HG02678 (cell line): ENCODE data around the gene CAPZA3.
"Not testable (repeated sequence)": the region's sequence is repeated elsewhere in the genome, so short reads cannot be mapped to it uniquely, and the experiment has no call there.

Source experiments
- ATAC-seq: cut with Tn5 transposase; IDR thresholded peaks from one replicate; pipeline ENCODE4 v1.9.1; 2021; ENCODE audit warnings: mild to moderate bottlenecking, moderate library complexity; ENCODE audit not compliant: unreplicated experiment

CAPZA3 gene, protein sequence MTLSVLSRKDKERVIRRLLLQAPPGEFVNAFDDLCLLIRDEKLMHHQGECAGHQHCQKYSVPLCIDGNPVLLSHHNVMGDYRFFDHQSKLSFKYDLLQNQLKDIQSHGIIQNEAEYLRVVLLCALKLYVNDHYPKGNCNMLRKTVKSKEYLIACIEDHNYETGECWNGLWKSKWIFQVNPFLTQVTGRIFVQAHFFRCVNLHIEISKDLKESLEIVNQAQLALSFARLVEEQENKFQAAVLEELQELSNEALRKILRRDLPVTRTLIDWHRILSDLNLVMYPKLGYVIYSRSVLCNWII

DNA sequence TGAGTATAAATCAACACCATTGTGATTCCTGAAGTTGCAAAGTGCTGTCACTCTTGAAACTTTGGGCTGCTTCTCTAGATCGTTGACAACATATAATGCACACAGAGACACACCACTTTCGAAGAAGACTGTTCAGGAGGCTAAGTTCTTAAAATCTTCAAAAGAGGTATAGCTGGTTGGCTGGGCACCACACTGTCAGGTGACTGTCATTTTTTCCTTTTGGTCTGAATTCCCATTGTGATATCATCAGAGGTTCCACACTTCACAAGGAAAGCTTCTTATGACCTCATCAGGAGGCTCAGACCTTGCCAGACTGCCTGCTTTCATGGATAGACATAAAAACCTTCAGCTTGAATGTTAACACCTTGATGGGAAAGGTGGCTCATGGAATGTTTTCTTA is at the start of gene CAPZA3, which contains the start of gene PLCZ1:
Gene CAPZA3, plus strand, starts transcription at position 301 of the 400 bp plus-strand sequence. CDS start 150 bp downstream, outside the sequence.
Gene PLCZ1, minus strand, starts transcription at position 194 of the 400 bp plus-strand sequence. CDS start 641 bp downstream, outside the sequence.
- no peak for ATAC-seq

GRCh38 chr12:18689771-18690170 is 48.1 kb upstream of the CAPZA3 start:
- ATAC-seq = no peak

DNA sequence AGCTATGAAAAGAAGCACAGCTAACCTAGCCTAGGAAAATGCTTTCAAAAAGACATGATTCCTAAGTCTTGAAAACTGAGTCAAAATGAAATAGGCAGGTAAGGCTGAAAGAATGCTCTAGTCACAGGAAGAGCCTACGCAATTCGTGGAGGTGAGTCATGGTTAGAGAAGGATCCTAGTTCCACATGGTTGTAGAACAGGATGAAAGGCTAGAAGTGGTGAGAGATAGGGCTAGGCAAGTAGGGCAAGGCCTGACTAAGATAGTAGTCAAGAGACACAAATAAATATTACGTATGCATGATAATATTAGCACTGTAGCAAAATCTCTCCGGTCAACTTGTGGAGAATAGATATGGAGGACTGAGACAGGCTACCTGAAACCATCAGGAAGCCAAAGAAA is 47.3 kb upstream of the CAPZA3 start:
- ATAC-seq = no peak

- ATAC-seq = not testable (repeated sequence)
Observed at GRCh38 chr12:18693986-18694385, 43.9 kb upstream of the CAPZA3 start.

DNA sequence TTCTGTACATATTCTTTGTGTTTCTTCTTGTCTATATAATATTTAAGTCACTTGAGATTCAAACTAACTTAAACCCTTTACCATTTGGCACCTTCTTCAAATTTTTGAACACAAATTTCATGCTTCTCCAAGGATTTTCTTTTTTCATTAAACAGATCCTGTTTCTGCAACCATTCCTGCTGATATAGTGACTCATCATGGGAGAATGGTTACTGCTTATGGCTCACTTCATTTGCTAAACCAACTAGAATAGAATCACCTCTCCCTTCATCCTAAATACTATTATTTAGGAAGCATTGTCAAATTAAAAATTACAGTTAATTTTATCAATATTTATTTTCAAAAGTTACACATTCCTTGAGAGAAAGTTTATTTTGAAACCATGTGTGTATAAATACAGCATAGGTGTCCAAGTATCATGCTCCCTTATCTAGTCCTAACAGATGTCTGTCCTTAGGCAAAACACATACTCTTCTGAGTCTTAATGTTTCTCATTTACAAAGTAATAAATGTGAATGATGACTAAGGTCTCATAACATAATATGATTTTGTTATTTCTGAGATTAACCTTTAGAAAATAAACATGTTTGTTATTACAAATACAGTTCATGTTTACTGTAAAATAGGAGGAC is 40.8 kb upstream of the CAPZA3 start:
- no peak for ATAC-seq

DNA sequence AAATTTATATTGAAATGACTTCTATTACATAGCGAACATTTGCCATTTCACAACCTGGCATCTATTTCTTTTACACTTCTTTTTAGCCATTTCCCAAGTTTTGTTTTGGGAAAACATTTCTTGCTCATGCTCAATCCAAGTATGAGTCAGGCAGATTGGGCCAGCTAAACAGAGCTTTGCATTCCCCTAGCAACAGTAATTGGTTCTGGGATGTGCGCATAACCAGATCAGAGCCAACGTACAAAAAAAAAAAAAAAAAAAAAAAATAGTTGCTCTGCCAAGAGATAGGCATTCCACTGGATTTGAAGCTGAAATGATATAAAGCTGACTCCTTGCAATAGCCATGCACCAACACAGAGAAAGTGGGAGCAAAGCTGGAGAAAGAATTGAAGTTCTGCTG is 37.6 kb upstream of the CAPZA3 start:
- ATAC-seq = no peak

DNA sequence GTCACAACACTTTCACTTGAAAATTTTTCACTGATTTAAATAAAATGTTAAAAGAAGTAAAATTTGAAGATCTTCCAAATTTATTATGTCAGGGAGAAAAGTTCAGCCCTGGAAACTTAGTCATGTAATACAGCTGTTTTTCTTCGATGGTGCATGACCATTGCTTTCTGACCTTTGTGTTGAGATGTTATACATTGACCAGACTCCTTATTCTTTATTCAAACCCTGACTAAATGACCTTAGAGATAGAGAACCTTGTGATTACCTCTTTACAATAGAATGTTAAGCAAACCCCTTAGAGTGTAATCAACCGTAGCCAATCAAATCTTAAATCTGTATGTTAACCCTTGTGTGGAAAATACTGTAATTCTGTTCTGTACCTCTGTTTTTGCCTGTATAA is 34.6 kb upstream of the CAPZA3 start:
- ATAC-seq = no peak

- ATAC-seq = no peak
Observed at GRCh38 chr12:18703911-18704310, 34.0 kb upstream of the CAPZA3 start.

GRCh38 chr12:18706798-18707197 is 31.1 kb upstream of the CAPZA3 start:
- ATAC-seq = no peak

GRCh38 chr12:18716236-18716635 is 21.7 kb upstream of the CAPZA3 start:
- ATAC-seq = no peak

- ATAC-seq = no peak
Observed at GRCh38 chr12:18718462-18718861, 19.5 kb upstream of the CAPZA3 start.

DNA sequence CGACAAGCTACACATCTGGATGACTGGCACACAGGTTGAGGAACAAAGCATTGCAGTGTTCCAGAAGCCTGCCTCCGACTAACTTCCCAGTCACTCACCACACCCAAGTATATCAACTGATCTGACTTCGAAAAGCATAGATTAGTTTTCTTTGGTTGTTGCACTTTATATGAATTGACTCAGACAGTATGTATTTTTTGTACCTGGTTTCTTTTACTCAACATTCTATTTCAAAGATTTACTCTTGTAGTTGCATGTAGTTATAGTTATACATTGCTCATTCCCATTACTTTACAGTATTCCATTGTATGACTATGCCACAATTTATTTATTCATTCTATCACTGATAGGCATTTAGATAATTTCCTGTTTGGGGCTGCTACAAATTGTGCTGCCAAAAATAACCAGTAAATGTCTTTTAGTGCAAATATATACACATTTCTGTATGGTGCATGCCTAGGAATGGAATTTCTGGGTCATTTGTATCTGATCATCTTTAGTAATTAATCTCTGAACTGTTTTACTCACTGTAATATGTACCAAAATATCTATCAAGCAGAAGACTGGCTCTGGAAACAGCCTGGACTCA is 17.9 kb upstream of the CAPZA3 start:
- ATAC-seq = no peak

DNA sequence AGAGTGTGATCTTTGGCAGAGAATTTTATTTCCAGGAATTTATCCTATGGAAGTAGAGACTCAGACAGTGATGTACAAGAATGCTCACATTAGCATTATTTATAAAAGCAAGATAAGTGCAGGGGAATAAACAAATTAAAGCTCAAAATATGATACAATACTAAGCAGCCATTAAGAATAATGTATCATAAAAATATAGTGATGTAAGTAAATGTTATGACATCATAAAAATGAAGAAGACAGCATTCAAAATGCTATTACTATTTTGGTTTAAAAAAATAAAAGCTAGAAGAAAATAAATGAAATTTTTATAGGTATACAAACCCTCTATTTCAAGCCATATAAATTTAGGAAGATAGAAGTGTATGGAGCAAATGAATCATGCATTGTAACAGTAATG is 17.2 kb upstream of the CAPZA3 start:
- no peak for ATAC-seq

DNA sequence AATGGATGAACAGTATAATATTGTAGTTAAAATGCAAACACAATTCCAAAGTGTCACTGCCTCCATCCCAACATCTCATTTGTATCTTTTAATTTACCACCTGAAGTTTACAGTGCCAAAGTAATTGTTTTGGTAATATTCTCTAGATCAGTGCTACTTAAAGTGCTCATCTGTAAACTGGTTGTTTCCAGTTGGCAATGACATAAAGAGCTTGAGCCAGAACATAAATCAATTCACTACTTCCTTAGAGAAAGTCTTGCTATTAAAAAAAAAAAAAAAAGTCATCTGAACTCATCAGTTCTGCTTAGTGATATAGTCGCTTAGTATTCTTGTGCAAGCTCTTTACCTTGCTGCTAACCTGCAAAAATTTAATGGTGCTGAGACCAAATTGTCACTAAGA is 16.5 kb upstream of the CAPZA3 start:
- ATAC-seq = no peak

GRCh38 chr12:18723752-18724151 is 14.2 kb upstream of the CAPZA3 start:
- no peak for ATAC-seq

DNA sequence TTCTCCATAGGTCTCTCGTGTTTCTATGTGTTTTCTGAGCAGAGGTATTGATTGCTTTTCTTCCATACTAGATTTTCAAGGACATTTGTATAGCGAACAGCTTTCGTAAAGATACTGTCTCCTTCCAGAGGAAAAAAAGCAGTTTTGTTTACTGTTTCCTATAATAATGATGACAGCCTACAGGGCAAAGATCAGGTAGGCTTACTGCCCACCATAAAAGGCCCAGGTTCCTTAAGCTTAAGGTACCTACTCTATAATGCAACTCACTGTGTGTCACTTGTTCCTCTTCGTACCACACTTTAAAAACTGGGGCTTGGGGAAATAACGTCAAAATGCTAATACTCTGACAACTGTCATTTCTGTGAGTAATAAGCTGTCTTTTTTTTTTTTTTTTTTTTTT is 6.8 kb upstream of the CAPZA3 start:
- no peak for ATAC-seq

DNA sequence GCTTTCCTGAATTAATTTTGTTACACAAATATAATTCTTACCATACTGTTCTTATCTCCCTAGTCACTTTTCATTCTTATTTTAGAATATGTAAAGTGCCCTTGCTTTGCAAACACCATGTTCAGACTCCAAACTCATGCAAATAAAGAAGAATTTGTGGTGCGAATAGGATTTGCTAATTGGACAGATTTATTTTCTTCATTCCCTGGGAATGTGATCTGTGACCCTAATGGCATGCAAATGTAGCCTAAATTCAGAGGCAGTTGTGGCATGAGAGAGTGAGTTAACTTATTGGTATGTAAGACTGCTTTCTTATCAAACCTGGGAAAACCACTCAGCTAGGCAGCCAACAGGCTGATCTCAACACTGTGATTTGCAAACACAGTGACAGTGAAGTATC is 10.0 kb downstream of the CAPZA3 start:
- no peak for ATAC-seq

DNA sequence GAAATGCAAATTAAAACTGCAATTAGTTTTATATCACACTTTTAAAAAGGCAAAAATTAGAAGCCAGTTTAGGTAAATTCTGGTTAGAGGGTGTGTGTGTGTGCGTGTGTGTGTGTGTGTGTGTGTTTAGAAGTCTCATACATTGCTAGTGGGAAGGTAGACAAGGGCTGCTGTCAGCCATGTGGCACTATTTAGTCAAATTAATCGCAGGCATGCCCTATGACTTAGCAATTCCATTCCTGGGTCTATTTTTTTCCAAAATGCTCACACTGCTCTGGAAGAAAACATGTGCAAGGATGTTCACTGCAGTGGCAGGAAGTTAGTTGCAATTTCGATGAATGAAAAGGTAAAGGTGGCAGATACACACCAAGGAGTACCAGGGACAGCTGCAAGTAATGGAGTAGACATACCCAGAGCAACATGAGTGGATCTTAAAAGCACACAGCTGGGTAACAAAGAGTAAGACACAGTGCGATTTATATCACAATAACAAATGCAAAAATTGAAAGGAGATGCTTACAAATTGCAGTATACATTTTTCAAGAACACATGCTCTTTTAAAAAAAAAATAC is 11.6 kb downstream of the CAPZA3 start:
- ATAC-seq = no peak

DNA sequence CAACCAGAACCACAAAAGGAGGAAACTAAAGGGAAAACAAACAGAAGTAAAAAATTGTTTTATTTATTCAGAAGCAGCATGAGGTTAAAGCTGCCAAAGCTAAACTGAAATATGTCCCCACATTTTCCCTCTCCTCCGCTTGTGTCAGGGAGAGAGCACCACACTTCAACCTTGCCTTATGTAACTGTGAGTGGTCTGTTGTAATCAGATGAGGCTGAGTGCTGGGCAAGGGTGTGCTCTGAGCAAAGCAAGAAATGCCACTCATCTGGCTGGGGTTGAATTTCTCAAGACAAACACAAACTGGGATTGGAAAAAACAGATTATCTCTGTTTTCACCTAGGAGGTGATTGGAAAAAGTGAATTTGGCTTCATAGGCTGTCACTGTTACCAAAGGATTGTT is 12.2 kb downstream of the CAPZA3 start:
- ATAC-seq = no peak

- no peak for ATAC-seq
Observed at GRCh38 chr12:18751866-18752265, 13.9 kb downstream of the CAPZA3 start.

GRCh38 chr12:18752280-18752920 is 14.5 kb downstream of the CAPZA3 start:
- ATAC-seq = no peak
